ENCODE data around the gene PLEKHG5. TPM values are rescaled to one million over a fixed set of nuclear protein-coding genes. Genes with fewer than 3 reads are reported as not detected.

Gene PLEKHG5
- total RNA-seq, 1 donor from 2014 or later: 23.3 TPM

- DNase-seq (ENCODE audit: low read depth): no peak
- peak overlapping the region; percentile 99 for H3K4me3 ChIP-seq (ENCODE audit: low read depth, low read length)
- no peak for TF ChIP-seq CTCF (conservative IDR thresholded peaks at IDR 0.05; ENCODE audit: low read depth, low read length)
Observed at GRCh38 chr1:6488602-6489382, 2.7 kb downstream of the PLEKHG5 start.

- no peak for DNase-seq (ENCODE audit: low read depth)
- TF ChIP-seq CTCF (conservative IDR thresholded peaks at IDR 0.05; ENCODE audit: low read depth, low read length): no peak
- H3K4me3 ChIP-seq (ENCODE audit: low read depth, low read length): no peak overlapping the region
Observed at GRCh38 chr1:6487804-6488484, 3.5 kb downstream of the PLEKHG5 start.

GRCh38 chr1:6486433-6487011 is 4.9 kb downstream of the PLEKHG5 start:
- TF ChIP-seq CTCF (conservative IDR thresholded peaks at IDR 0.05; ENCODE audit: low read depth, low read length): peak; percentile 92
- no peak overlapping the region for H3K4me3 ChIP-seq (ENCODE audit: low read depth, low read length)
- no peak for DNase-seq (ENCODE audit: low read depth)

GRCh38 chr1:6485168-6486101 is 6.0 kb downstream of the PLEKHG5 start:
- TF ChIP-seq CTCF (conservative IDR thresholded peaks at IDR 0.05; ENCODE audit: low read depth, low read length): no peak
- no peak for DNase-seq (ENCODE audit: low read depth)
- H3K4me3 ChIP-seq (ENCODE audit: low read depth, low read length): peak overlapping the region; percentile 41

- H3K4me3 ChIP-seq (ENCODE audit: low read depth, low read length): peak overlapping the region; percentile 41
- no peak for TF ChIP-seq CTCF (conservative IDR thresholded peaks at IDR 0.05; ENCODE audit: low read depth, low read length)
- DNase-seq (ENCODE audit: low read depth): no peak
Observed at GRCh38 chr1:6484826-6485167, 6.7 kb downstream of the PLEKHG5 start.

GRCh38 chr1:6483761-6484117 is 7.7 kb downstream of the PLEKHG5 start:
- no peak for TF ChIP-seq CTCF (conservative IDR thresholded peaks at IDR 0.05; ENCODE audit: low read depth, low read length)
- H3K4me3 ChIP-seq (ENCODE audit: low read depth, low read length): no peak overlapping the region
- no peak for DNase-seq (ENCODE audit: low read depth)

Data from epithelial cell of proximal tubule (primary cell).